ENCODE measurements around the gene SEZ6.

Gene SEZ6

GRCh38 chr17:28997806-28998205 lies 8.0 kb downstream of the SEZ6 start:
- no peak for DNase-seq

- DNase-seq: no peak
These were observed 9.2 kb downstream of the SEZ6 start for GRCh38 chr17:28996554-28997096.

- DNase-seq: no peak
These were observed 12.0 kb downstream of the SEZ6 start for GRCh38 chr17:28993645-28994426.

- no peak for DNase-seq
These were observed 12.9 kb downstream of the SEZ6 start for GRCh38 chr17:28992625-28993600.

- no peak for DNase-seq
These were observed 13.6 kb downstream of the SEZ6 start for GRCh38 chr17:28992185-28992584.

GRCh38 chr17:28991779-28992178 lies 14.1 kb downstream of the SEZ6 start:
- no peak for DNase-seq

GRCh38 chr17:28989028-28989427 lies 16.8 kb downstream of the SEZ6 start:
- no peak for DNase-seq

- no peak for DNase-seq
These were observed 17.4 kb downstream of the SEZ6 start for GRCh38 chr17:28988475-28988874.

GRCh38 chr17:28986714-28987655 lies 18.8 kb downstream of the SEZ6 start:
- DNase-seq: no peak

GRCh38 chr17:28985950-28986713 lies 19.7 kb downstream of the SEZ6 start:
- DNase-seq: no peak

GRCh38 chr17:28983286-28984230 lies 22.3 kb downstream of the SEZ6 start:
- DNase-seq: no peak

GRCh38 chr17:28982131-28982793 lies 23.6 kb downstream of the SEZ6 start:
- DNase-seq: no peak

GRCh38 chr17:28978356-28978964 lies 27.4 kb downstream of the SEZ6 start:
- no peak for DNase-seq

- DNase-seq: no peak
These were observed 28.0 kb downstream of the SEZ6 start for GRCh38 chr17:28977659-28978355.

GRCh38 chr17:28975646-28976045 lies 30.2 kb downstream of the SEZ6 start:
- DNase-seq: no peak

GRCh38 chr17:28975031-28975430 lies 30.8 kb downstream of the SEZ6 start:
- DNase-seq: no peak

- no peak for DNase-seq
These were observed 31.4 kb downstream of the SEZ6 start for GRCh38 chr17:28974451-28974850.

- no peak for DNase-seq
These were observed 32.4 kb downstream of the SEZ6 start for GRCh38 chr17:28973425-28973824.

- no peak for DNase-seq
These were observed 33.4 kb downstream of the SEZ6 start for GRCh38 chr17:28972437-28972836.

All from amniotic stem cell (primary cell).